NOMO-1 treated with DMSO at 0.1 percent for 48 hours (cell line): ENCODE results near the gene FRRS1L.

Source experiments
- DNase-seq: peaks from one replicate; lab custom pipeline; 2025; ENCODE audit not compliant: unreplicated experiment; lab: John Stamatoyannopoulos, UW

Gene FRRS1L

GRCh38 chr9:109108318-109108717 is 58.7 kb downstream of the FRRS1L start:
- peak; percentile 67 for DNase-seq

DNA sequence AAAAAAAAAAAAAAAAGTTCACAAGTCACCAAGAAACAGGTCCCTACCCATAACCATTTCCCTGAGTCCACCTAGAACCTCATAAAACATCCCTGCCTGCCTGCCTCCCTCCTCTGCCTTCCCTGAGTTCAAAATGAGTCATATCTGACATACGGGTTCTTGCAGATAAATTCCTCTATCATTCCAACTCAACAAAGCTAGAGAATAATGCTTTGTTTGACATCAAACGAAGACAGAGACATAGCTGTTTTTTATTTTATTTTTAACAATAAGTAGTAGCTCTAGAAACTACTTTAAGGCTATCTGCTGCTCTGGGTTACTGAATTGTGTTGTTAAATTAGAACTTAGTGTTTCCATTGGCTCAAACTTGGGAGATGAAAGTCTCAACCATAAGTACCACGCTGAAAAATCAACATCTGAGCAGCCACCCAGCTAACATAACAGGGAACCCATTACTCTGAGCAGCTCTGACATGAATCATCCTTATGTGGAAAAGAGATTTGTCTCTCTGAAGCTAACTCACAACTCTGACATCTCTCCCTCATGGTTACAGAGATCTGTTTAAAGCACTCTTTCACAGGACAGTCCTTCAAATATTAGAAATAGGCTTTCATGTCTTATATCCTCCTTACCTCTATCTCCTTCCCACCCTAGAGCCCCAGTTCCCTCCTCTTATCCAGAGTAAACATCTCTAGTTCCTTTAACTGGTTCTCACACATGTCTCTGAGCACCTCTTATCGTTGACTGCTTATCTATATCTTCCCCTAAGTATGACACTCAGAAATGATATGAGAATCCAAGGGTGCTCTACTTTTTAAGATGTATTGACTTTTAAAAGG is 59.4 kb downstream of the FRRS1L start:
- no peak for DNase-seq

- DNase-seq, result peak; percentile 37
These were observed 65.2 kb downstream of the FRRS1L start for GRCh38 chr9:109101810-109102209.

DNA sequence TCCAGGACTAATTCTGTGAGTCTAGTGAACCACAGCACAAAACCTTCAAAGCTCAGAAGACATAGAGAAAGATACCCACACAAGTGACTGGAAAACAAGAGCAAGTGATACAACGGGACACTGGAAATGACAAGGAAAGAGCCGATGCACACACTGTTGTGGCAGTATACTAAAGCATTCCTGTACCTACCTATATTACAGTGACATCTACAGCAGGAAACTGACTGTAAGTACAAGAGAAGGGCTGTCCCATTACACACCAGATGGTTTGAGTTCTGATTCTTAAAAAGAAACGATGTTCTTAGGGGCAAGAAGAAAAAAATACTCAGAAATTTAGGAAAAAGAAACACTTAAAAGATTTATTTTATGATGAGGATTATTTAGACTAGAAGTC is 65.8 kb downstream of the FRRS1L start:
- no peak for DNase-seq

DNA sequence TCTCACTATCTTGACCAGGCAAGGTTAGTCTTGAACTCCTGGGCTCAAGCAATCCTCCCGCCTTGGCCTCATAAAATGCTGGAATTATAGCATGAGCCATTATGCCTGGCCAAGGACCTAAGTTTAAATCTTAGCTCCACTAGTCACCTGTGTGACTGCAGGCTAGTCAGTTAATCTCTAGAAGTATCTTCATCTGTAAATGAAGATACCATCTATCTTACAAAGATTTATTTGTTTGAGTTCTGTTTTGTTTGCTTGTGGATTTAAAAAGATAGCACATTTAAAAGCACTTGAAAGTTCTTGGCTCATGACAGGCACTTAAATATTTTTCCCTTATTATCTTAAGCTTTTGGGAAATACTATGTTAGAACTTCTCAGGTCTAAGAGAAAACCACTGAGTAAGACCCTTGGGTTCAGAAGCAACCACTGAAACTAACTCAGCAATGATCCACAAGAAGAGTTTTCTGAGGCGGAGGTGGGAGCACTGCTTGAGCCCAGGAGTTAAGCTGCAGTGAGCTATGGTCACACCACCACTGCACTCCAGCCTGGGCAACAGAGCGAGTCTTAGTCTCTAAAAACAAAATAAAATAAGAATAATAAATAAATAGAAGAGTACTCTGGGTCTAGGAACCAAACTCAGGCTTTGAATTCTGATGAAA is 66.4 kb downstream of the FRRS1L start:
- no peak for DNase-seq

DNA sequence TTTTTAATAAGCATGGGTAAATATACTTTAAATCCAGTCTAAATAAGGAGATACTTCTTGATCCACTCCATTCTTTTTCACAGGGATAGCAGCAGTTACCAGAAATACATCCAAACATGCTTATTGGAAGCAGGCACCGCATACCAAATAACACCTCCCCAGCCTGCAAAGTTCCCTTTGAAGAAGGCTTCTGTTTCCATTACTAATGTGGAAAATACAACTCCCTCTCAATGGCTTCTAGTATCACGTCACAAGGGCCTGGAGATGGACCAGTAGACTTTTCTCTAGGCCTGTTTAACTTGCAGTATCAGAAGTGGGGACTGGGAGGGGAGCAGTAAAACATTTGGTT is 68.1 kb downstream of the FRRS1L start:
- no peak for DNase-seq

GRCh38 chr9:109098171-109098959 is 68.7 kb downstream of the FRRS1L start:
- DNase-seq, result no peak

DNA sequence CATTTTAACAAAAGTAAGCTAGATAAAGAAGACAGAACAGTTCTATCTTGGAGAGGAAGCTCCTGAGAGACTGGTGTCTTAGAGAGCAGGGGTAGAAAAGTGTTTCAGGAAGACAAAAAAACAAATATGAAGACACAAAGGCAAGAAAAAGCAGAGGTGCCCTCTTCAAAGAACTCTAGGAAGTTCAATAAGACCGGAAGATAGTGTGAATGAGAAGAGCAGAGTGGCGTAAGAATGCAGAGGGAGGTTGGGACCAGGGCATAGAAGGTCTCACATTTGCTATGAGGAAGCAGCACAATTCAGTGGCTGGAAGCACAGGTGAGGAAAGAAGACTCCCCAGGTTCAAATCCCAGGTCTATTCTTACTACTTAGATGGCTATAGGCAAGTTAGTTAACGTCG is 69.9 kb downstream of the FRRS1L start:
- no peak for DNase-seq

DNA sequence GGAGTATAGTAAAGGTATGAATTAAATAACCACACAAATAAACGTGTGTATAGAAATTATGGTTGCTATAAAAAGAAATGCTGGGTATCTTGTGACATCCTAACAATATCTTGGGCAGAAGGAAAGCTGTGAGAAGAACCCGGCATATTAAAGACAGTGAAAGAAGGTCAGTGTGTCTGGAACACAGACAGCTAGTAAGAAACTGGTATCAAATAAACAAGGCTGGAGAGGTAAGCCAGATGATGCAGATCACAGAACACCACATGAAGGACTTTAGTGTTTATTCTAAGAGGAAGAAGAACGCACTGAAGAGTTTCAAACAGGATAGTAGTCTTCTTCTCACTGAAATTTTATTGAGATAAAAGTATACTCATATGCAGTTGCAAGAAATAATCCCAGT is 71.7 kb downstream of the FRRS1L start:
- DNase-seq, result no peak

GRCh38 chr9:109094268-109094667 is 72.8 kb downstream of the FRRS1L start:
- no peak for DNase-seq

- no peak for DNase-seq
These were observed 74.5 kb downstream of the FRRS1L start for GRCh38 chr9:109092587-109092986.

DNA sequence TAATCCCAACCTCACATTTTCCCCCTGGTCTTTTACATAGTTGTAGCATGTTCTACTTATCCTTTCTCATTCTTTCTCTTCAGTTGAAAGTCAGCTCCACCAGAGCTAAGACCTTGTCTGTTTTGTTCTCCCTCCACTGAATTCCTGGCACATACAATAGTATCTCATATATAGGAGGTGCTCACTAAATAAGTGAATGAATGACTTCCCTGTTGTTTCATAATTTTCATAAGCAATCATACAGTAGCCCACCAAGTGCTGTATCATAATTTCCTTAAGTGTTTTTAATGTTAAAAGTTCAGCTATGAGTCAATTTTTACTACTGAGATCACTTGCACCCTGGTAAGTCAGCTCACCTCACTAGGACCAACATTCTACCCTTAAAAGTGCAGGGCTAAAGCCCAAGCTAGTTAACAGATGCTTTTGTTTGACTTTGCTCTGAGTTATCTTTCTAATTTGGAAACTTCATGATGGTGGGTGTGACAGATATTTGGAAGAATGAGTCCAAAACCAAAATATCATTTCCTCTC is 74.9 kb downstream of the FRRS1L start:
- no peak for DNase-seq

GRCh38 chr9:109088221-109088620 is 78.8 kb downstream of the FRRS1L start:
- no peak for DNase-seq

- no peak for DNase-seq
These were observed 79.3 kb downstream of the FRRS1L start for GRCh38 chr9:109087795-109088194.

GRCh38 chr9:109086221-109086620 is 80.8 kb downstream of the FRRS1L start:
- DNase-seq, result peak; percentile 86

GRCh38 chr9:109085510-109085909 is 81.5 kb downstream of the FRRS1L start:
- DNase-seq, result no peak

DNA sequence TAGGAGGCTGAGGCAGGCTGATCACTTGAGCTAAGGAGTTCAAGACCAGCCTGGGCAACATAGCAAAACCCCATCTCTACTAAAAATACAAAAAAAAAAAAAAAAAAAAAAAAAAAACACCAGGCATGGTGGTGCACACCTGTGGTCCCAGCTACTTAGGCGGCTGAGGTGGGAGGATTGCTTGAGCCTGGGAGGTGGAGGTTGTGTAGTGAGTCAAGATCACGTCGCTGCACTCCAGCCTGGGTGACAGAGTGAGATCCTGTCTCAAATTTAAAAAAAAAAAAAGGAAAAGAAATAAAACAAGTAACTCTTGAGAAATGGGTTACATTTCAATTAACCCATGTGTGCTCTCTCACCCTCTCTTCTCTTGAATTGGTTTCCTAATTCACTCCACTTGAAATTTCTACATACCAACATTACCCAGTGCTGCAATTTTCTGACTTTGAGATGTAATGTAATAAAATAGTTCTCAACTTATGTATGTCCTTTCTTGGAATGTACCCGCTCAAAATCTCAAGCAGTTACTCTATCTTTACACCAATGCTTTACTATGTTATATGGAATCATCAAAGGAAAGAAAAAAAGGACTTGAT is 83.1 kb downstream of the FRRS1L start:
- no peak for DNase-seq

- no peak for DNase-seq
These were observed 83.9 kb downstream of the FRRS1L start for GRCh38 chr9:109083141-109083540.

DNA sequence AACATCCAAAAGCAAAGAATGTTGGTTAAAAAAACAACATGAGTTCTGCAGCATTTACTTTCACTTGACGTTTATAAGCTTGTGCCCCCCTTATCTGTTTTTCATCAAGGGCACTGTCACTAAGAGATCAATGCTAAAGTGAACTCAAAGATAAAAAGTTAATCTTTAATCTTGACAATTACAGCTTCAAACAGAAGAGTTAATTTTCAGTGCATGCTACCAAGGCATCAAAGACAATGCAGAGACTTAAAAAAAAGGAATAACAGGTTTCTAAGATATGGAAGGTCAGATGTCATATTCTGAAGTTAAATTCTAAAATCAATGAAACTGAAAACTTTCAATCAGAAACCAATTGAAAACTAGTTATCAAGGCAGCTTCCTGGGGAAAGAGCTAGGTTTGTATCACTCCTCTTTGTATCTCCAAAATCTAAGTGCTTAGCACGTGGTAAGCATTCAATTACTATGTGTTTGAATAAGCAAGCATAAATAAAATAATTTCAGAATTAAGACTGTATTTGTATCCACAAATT is 84.9 kb downstream of the FRRS1L start:
- DNase-seq, result no peak
